GM04504 (cell line): Measurements from ENCODE around the gene RNASE3.
"Not testable (repeated sequence)": the region's sequence is repeated elsewhere in the genome, so short reads cannot be mapped to it uniquely, and the experiment has no call there.

Experiments used
- DNase-seq: peaks from one replicate; pipeline ENCODE4 v3.0.0-alpha.2; 2012; ENCODE audit warnings: low read depth

The RNASE3 gene

DNA sequence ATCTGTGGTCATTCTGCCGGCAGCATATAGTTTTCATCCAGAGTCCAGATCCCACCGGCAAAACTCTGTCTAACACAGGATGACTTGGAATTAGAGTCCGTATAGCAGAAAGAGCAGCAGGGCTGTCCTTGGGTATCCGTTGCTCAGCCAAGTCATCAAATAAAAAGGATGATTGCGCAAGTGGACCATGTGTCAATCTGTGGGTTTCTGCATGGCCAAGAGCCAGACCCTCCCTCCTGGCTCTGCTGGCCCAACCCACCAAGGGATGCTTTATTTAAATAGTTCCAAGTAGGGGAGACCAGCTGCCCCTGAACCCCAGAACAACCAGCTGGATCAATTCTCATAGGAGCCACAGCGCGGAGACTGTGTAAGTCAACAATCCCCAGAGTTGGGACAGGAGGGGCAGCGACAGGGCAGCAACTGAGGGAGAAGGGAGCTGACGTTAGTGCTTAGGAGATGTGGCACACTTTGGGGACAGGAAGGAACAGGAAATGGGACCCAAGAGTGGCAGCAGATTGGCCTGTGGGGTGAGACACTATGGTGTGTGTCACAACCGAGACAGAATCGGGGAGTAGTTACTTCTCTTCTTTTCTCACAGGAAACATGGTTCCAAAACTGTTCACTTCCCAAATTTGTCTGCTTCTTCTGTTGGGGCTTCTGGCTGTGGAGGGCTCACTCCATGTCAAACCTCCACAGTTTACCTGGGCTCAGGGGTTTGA is 28.0 kb downstream of the RNASE3 start:
- DNase-seq, result not testable (repeated sequence)

DNA sequence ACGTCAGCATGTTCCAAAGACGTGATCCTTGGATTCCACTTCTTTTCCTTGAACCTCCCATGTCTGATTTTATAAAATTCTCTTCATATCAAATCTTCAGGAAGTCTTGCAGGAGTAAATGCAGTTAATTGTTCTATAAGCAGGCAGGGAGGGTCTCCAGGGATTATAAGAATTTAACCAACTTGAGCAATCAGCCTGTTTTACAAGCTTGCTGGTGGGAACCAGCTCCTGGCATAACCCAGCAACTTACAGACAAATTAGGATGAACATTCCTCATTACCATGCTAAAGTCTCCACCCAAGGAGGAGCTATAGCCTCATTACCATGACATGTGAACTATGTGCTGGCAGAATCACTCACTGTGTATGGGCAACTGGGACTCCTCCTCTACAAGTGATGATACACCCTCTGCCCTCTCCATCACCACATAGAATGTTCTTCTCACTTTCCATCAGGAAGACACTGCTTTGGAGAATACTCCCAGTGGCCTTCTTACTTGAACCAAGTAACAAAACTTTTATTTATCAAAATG is 32.6 kb downstream of the RNASE3 start:
- not testable (repeated sequence) for DNase-seq

DNA sequence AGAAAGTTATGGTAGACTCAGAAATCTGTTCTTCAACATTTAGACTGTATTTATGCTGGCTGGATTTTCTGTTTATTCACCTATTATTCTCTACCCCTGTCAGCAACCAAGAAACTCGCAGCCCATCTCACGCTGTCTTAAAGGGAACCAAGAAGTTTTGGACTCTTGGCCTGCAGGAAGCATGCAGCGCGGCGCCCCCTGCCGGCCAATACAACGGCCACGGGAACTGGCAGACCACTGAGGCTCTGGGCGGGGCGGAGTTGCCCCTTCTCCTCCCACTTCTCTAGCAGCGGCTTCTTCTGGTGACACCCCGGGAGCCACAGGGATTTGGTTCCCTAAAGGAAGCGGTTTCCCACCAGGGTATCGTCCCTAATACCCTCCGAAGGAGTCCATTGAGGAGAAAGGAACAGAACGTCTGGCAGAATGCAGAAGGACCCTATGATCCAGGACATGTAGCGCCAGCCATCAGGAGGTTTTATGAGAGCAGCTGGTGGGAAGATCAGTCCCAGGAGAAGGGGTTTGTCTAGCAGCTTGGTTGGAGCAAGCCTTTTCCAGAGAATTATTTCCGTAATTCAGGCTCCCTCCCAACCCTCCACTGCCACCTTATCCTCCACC is 43.1 kb downstream of the RNASE3 start:
- no peak for DNase-seq

DNA sequence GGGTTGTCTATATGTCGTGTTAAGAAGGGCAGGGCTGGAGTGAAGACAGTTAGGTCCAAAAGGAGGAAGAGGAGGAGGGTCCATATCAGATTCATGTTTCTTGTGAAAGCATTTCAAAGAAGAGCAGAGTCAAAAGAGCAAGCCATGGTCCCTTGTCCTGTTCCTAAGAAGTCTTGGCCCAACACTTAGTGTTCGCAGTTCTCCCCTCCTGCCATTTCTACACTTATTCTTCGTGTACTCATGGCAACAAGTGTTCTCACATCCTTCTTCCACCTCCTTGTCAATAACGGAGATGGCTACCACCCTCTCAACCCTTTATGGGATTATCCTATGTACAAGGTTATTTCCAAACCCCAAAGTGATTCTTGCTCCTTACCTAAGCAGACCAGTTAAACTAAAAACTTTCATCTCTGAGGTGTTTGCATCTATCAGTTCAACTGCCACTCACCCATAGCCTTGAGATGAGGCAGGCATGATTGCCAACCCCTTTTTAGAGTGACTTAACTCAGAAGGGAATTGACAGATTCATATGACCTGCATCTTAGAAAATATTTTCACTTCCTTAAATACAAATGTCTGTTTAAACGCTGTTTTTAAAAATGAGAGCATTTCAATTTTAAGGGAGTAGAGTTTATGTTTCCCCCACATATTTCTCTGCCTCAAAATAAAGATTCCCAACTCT is 44.3 kb downstream of the RNASE3 start:
- DNase-seq, result no peak
